HG02678 (cell line): ENCODE results near the gene SPDYC.
"Not testable (repeated sequence)": the region's sequence is repeated elsewhere in the genome, so short reads cannot be mapped to it uniquely, and the experiment has no call there.

Source experiments
- ATAC-seq: cut with Tn5 transposase; IDR thresholded peaks from one replicate; pipeline ENCODE4 v1.9.1; 2021; ENCODE audit warnings: mild to moderate bottlenecking, moderate library complexity; ENCODE audit not compliant: unreplicated experiment

Gene SPDYC

DNA sequence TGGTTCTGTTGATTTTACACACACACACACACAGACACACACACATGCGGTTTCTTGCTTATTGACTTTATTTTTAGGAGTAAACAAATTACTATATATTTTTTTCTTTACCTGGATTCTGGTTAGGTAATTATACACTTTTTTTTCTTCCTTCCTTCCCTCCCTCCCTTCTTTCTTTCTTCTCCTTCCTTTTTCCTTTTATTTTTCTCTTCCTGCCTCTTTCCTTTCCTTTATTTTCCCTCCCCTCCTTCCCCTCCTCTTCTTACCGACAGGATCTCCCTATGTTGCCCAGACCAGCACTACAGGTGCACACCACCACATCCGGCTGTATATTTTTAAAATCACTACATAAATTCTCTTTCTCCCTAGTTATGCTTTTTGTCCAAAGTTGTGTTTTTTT is 3.1 kb upstream of the SPDYC start:
- ATAC-seq, result no peak

DNA sequence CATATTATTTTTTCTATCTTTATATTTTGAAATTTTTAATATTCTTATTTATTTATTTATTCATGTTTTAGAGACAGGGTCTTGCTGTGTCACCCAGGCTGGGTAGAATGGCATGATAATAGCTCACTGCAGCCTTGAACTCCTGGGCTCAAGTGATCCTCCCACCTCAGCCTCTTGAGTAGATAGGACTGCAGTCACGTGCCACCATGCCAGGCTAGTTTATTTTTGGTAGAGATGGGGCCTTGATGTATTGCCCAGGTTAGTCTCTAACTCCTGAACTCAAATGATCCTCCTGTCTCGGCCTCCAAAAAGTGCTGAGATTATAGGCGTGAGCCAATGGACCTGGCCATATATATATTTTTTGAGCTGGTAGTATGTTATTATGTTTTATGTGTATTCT is 2.4 kb upstream of the SPDYC start:
- ATAC-seq, result no peak

DNA sequence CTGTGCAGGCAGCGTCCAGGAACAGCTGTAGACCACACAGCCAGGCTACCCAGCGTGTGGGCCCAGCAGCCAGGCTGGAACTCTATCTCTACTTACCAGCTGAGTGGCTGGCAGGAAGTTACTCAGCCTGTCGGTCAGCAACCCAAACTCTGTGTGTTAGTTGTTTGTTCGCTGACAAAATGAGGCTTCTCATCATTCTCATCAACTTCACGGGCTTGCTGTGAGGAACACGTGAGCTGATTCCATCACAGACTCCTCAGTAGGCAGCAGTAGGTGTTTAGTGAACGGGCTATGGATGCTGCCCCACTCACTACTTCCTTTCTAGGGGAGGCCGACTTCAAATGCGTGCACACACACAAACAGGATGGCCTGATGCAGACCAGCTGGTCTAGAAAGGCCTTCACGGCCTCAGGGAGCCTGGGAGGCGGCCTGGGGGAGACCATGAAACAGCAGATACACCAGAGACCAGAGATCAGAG is 830 bp upstream of the SPDYC start:
- ATAC-seq, result no peak

DNA sequence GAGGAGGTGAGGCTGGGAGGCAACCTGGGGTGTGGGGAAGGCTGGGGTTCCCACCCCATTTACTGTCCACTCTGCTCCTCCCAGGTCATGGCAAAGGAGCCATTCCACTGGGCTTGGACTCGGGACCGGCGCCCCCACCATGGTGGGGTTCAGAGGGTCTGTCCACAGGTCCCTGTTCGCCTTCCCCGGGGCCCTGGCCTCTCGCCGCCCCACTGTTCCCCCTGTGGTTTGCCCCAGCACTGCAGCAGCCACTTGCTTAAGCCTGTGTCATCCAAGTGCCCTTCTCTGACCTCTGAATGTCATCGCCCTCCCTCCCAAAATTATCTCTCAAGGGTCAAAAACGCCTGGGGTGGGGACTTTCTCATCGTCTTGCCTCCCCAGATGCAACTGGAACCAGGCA is 2.6 kb downstream of the SPDYC start:
- no peak for ATAC-seq

DNA sequence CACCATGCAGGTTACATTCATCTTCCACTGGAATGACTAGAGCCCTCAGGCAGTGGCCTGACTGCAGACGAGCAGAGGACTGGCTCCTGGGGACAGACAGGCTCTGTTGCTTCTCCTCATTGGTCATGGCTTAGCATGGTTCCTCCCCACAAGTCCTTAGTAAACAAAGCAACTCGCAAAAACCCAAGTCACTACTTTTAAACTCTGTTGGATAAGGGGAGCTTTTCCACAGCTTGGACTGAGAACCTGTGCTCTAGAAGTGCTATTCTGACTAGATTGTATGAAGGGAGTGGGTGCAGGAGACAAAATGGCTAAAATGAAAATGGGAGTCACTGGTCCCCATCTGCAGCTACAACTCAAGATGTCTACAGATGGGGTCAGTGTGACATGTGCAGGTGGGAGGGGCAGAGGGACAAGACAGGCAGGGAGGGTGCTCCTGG is 4.6 kb downstream of the SPDYC start:
- not testable (repeated sequence) for ATAC-seq

DNA sequence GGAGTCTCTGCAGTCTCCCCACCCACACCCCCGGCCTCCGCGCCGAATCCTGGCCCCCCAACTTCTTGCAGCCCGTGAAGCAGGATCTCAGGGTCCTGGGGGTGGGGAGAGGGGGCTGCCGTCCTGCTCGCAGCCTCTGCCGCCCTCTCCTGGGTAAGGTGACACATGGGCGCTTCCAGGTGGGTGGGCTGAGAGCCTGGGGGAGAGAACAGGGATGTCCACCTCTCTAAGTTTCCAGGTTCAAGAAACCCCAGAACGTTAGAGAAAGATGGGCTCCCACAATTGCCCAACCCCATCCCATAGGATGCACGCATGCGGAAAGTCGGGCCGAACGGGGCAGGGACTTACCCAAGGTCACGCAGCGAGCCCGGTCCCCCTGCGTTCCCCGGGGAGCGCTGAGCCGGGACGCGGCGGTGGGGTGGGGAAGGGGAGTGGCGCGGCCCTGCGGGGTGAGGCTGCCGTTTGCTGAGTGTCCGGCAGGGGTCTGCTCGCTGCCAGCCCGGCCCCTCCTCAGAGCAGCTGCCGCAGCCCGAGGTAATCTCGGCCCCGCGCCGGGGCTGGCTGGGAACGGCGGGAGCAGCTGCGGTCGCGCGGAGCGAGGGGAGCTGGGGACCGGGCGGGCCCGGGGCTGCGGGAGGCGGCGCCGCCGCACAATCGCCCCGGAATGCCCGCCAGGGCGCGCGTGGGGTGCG is 11.0 kb downstream of the SPDYC start:
- ATAC-seq, result peak; percentile 65

DNA sequence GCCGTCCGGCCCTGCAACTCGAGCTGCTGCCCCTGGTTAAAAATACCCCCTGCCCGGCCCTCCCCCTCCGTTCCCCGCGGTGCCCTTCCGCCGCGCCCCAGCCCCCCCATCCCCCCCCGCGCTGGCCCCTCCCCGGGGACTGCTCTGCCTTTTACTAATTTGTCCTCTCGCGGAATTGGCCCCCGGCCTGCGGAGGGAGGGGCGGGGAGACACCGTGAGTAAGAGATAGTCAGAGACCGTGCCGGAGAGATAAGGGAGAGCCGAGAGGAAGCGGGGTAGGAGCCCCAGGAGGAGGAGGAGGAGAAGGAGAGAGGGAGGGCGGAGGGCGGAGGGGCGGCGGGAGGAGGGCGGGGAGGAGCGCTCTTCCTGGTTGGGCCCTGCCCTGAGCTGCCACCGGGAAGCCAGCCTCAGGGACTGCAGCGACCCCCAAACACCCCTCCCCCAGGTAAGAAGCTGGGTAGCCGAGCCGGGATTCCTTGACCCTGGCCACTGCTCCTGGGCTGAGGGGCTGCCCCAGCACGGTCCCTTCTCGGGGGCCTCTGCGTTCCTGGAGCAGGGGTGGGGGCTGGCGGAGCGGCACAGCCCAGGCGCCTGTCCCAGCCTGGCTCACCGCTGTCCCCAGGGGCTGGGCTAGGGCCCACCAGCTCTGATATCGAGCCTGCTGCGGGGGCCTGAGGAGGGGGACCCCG is 11.7 kb downstream of the SPDYC start, which contains the start of gene CAPN1:
TSS of gene CAPN1 (plus strand) at position 360 of the 689 bp plus-strand sequence. CDS start 774 bp downstream, outside the sequence.
- peak; percentile 43 for ATAC-seq

DNA sequence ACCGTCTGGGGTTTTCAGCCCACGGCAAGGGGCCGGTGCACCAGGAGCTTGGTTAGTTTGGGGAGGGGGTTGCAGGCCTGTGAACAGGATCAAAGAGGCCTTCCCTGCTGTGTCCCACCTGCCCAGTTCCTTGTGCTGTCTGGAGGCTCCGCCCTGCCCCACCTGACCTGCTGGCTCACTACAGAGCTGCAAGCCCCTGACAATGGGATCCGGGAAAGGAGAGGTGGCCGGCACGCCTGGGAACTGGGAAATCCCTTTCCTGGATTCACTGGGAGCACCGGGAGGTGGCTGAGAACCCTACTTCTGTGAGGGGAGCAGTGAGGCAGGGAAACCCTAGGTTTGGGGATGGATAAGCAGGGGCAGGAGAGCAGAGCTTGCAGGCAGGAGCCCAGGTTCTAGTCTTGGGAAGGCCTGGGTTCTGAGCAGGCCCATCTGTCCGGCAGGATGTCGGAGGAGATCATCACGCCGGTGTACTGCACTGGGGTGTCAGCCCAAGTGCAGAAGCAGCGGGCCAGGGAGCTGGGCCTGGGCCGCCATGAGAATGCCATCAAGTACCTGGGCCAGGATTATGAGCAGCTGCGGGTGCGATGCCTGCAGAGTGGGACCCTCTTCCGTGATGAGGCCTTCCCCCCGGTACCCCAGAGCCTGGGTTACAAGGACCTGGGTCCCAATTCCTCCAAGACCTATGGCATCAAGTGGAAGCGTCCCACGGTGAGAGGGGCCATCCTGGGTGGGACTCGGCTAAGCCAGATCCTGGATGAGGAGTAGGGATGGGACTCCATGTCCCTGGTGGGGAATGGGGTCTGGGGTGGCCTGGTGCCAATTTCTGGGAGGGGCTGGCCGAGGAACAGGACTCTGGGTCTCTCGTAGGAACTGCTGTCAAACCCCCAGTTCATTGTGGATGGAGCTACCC is 12.5 kb downstream of the SPDYC start:
- ATAC-seq, result no peak

DNA sequence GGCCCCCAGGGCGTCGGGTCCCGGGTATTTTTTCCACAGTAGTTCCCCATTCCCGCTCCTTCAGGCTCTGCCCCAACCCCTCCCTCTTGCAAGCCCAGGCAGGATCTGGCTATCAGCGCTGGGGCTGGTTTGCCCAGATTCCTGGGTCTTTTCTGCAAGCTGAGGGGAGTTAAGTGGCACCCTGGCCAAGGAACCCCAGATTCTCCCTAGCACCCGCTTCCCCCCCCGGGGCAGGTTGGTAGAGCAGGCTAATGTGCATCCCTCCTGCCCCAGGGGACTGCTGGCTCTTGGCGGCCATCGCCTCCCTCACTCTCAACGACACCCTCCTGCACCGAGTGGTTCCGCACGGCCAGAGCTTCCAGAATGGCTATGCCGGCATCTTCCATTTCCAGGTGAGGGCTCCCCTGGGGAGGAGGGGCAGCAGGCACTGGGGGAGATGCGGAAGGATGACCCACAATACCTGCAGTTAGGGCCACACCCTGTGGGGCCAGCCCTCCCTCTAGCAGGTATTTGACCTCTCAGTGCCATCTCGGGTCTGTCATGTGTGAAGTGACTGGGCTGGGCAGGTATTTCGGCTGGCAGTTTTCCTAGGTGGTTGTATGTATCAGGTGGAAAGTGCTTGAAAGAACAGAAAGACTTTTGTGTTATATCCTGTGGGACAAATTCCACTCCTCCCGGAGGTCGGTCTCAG is 13.3 kb downstream of the SPDYC start:
- no peak for ATAC-seq

DNA sequence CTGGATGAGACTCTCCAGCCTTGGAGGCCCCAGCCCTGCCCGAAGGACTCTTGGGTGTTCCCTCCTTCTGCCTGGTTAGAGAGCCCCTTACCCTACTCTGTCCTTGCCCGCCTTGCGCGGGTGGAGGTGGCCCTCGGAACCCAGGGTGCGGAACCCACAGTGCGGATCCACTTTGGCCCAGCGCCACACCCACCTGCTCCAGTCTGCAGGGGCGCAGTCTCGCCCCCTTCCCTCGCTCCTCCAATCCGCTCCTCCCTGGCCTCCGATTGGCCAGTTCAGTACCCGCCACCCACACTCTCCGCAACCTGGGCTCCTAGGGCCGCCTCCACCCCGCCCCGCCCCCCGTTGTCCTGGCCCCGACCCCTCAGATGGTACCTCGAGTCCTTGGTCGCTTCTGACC is 14.1 kb downstream of the SPDYC start:
- no peak for ATAC-seq

DNA sequence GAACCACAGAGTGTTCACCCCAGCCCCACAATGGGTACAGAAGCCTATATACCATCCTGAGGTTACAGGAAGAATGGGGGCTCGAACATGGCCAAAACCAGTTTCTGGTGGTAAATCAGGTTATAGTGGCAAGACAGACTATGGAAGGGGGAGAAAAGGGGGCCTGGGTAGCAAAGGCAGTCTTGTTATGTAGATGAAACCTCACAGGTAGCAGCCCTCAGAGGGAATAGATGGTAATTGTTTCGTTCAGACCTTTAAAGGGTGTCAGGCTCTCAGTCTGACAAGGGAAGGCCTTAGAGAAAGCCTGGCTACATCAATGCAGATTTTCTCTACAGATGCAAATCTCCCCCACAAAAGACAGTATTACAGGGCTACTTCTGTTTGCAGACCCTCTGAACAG is 15.1 kb downstream of the SPDYC start:
- ATAC-seq, result no peak

DNA sequence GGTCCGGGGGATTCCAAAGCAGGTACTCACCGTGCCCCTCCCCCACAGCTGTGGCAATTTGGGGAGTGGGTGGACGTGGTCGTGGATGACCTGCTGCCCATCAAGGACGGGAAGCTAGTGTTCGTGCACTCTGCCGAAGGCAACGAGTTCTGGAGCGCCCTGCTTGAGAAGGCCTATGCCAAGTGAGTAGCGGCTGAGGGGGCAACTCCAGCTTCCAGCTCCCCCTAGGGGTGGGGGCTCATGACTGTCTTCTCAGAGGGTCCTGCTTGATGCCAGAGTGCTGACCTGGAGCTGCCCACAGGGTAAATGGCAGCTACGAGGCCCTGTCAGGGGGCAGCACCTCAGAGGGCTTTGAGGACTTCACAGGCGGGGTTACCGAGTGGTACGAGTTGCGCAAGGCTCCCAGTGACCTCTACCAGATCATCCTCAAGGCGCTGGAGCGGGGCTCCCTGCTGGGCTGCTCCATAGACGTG is 15.9 kb downstream of the SPDYC start:
- ATAC-seq, result no peak

DNA sequence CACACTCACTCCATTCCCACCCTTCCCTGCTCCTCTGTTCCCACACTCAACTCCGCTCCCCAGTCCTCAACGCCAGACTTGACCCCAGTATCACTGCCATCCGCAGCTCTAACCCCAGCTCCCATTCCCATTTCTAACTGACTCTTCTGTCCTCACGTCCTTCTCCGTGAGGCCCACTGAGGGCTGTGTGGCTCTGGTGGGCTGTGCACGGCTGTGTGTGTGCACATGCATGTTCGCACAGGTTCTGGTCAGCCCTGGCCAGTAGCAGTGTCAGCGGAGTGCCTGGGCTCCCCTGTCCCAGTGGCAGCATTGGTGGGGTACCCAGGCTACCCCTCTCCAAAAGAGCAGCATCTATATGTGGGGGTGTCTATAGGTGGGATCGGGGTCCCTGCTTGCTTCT is 16.7 kb downstream of the SPDYC start:
- no peak for ATAC-seq

DNA sequence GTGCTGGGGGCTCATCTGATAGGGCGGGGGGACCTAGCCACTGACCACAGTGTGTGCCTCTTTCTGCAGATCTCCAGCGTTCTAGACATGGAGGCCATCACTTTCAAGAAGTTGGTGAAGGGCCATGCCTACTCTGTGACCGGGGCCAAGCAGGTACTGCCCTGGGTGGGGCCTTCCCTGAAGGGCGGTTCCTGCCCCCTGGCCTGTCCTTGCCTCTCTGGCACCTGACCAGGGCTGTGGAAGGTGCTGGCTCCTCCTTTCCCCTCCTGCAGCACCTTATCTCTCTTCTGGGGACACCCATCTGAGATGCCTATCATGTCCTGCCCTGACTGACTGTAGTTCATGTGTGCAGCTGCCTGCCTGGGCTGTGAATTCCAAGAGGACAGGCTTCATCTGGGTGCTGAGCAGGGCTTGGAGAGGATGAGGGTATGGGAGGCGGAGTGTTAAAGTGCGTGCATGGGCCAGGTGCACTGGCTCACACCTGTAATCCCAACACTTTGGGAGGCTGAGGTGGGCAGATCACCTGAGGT is 17.2 kb downstream of the SPDYC start:
- no peak for ATAC-seq

DNA sequence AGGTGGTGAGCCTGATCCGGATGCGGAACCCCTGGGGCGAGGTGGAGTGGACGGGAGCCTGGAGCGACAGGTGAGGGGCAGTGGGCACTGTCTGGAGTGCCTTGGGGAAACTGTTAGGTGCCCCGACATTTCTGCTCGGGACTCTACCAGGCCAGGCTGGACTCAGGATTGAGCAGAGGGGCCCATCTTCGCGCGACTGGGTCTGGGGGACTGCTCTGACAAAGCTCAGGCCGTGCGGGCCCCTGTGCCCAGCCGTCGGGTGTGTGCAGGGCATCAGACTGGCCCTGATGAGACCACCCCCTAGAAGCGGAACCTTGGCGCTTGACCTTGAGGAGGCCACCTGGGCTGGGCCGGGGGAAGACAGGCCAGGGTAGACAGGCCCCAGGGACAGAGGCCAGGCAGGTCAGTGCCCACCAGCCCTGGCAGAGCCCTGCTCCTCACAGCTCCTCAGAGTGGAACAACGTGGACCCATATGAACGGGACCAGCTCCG is 18.0 kb downstream of the SPDYC start:
- ATAC-seq, result no peak

DNA sequence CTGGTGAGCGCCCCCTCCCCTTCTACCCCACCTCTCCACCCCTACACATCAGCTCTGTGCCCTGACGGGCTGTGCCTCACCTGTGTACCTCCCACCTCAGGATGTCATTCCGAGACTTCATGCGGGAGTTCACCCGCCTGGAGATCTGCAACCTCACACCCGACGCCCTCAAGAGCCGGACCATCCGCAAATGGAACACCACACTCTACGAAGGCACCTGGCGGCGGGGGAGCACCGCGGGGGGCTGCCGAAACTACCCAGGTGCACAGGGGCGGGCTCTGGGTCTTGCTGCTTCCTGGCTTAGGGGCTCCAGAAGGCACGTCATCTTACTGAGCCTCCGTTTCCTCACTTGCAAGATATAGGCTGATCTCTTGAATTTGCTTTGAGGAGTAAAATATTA is 18.5 kb downstream of the SPDYC start:
- no peak for ATAC-seq

DNA sequence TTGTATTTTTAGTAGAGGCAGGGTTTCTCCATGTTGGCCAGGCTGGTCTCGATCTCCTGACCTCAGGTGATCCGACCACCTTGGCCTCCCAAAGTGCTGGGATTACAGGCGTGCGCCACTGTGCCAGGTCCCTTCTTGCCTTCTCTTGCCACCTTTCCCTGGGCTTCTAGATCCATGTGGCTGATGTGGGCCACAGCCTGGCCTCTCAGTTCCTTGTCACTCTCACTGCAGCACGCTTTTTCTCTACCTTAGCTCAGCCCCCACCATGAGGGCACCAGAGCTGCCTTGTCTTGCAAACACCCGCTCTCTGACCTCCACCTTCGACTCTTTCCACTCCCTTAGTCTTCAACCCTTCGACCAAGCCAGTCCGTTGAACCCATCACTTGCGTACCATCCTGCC is 19.2 kb downstream of the SPDYC start:
- ATAC-seq, result no peak

DNA sequence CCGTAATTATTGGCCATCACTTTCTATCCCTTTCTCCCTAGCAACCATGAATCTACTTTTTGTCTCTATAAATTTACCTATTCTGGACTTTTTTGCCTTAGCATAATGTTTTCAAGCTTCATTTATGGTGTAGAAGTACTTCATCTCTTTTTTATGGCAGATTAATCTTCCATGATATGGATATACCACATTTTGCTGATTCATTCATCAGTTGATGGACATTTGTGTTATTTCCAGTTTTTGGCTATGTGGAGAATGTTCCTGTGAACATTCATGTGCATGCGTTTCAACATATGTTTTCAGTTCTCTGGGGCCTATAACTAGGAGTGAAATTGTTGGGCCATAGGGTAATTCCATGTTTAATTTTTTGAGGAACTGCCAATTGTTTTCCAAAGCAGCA is 24.5 kb downstream of the SPDYC start:
- ATAC-seq, result no peak

DNA sequence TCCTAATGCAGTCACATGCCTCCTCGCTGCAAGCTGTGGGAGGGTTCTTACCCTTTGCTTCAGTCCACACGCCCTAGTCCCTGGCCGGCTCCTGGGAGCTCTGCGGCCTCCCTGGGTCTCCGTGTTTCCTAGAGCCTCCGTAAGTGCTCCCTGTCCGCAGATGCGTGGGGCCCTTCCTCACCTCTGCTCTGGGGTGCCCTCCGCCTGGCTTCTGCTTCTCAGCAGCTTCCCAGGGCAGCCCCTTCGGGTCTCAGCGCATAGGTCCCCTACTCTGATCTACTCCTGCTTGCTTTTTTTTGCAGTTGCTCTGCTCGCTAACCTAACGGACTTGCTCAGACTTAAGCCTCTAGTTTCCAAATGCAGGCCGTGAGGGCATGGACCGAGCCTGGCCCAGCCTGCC is 34.1 kb downstream of the SPDYC start:
- ATAC-seq, result no peak
